ENCODE results near the gene ABCA4.

ABCA4 gene

GRCh38 chr1:94099303-94099702 lies 21.6 kb downstream of the ABCA4 start:
- no peak for ATAC-seq (replicated peaks; ENCODE audit: extremely low read depth, poor library complexity, severe bottlenecking)
- H3K27me3 Mint-ChIP-seq = peaks cover 35% of the 10 kb centered on the region
- H3K4me1 Mint-ChIP-seq = no peaks in the 10 kb centered on the region
- no peaks in the 10 kb centered on the region for H3K9me3 Mint-ChIP-seq
- no peaks in the 10 kb centered on the region for H3K36me3 Mint-ChIP-seq (ENCODE audit: insufficient read depth)
- no peak overlapping the region for H3K4me3 Mint-ChIP-seq
- H3K27ac Mint-ChIP-seq (ENCODE audit: low read depth) = no peak overlapping the region
- no peak for DNase-seq (ENCODE audit: low spot score in 2 of 2)

- H3K9me3 Mint-ChIP-seq = no peaks in the 10 kb centered on the region
- no peaks in the 10 kb centered on the region for H3K4me1 Mint-ChIP-seq
- H3K27me3 Mint-ChIP-seq = peaks cover 30% of the 10 kb centered on the region
- ATAC-seq (replicated peaks; ENCODE audit: extremely low read depth, poor library complexity, severe bottlenecking) (no peak), DNase-seq (ENCODE audit: low spot score in 2 of 2) (no peak)
- H3K36me3 Mint-ChIP-seq (ENCODE audit: insufficient read depth) = no peaks in the 10 kb centered on the region
- H3K4me3 Mint-ChIP-seq = no peak overlapping the region
- H3K27ac Mint-ChIP-seq (ENCODE audit: low read depth) = no peak overlapping the region
These were observed 22.3 kb downstream of the ABCA4 start for GRCh38 chr1:94098585-94099111.

GRCh38 chr1:94096797-94097549 lies 24.0 kb downstream of the ABCA4 start:
- H3K4me3 Mint-ChIP-seq = no peak overlapping the region
- peaks cover 20% of the 10 kb centered on the region for H3K27me3 Mint-ChIP-seq
- peaks cover 4% of the 10 kb centered on the region for H3K4me1 Mint-ChIP-seq
- H3K27ac Mint-ChIP-seq (ENCODE audit: low read depth) = no peak overlapping the region
- ATAC-seq (replicated peaks; ENCODE audit: extremely low read depth, poor library complexity, severe bottlenecking) (no peak), DNase-seq (ENCODE audit: low spot score in 2 of 2) (no peak)
- no peaks in the 10 kb centered on the region for H3K9me3 Mint-ChIP-seq
- H3K36me3 Mint-ChIP-seq (ENCODE audit: insufficient read depth) = no peaks in the 10 kb centered on the region

- ATAC-seq (replicated peaks; ENCODE audit: extremely low read depth, poor library complexity, severe bottlenecking) (no peak), DNase-seq (ENCODE audit: low spot score in 2 of 2) (no peak)
- Mint-ChIP-seq H3K27ac (ENCODE audit: low read depth) (no peak overlapping the region), H3K4me1 (peaks cover 5% of the 10 kb centered on the region), H3K9me3 (no peaks in the 10 kb centered on the region), H3K36me3 (ENCODE audit: insufficient read depth) (no peaks in the 10 kb centered on the region), H3K4me3 (no peak overlapping the region), H3K27me3 (peaks cover 25% of the 10 kb centered on the region)
These were observed 25.0 kb downstream of the ABCA4 start for GRCh38 chr1:94095744-94096469.

- no peaks in the 10 kb centered on the region for H3K9me3 Mint-ChIP-seq
- ATAC-seq (replicated peaks; ENCODE audit: extremely low read depth, poor library complexity, severe bottlenecking) = no peak
- no peak overlapping the region for H3K27ac Mint-ChIP-seq (ENCODE audit: low read depth)
- DNase-seq (ENCODE audit: low spot score in 2 of 2) = no peak
- H3K4me1 Mint-ChIP-seq = peaks cover 5% of the 10 kb centered on the region
- H3K27me3 Mint-ChIP-seq = peaks cover 27% of the 10 kb centered on the region
- no peak overlapping the region for H3K4me3 Mint-ChIP-seq
- H3K36me3 Mint-ChIP-seq (ENCODE audit: insufficient read depth) = no peaks in the 10 kb centered on the region
These were observed 25.8 kb downstream of the ABCA4 start for GRCh38 chr1:94095112-94095637.

GRCh38 chr1:94094469-94095111 lies 26.4 kb downstream of the ABCA4 start:
- no peak for ATAC-seq (replicated peaks; ENCODE audit: extremely low read depth, poor library complexity, severe bottlenecking)
- H3K27ac Mint-ChIP-seq (ENCODE audit: low read depth) = no peak overlapping the region
- no peak overlapping the region for H3K4me3 Mint-ChIP-seq
- DNase-seq (ENCODE audit: low spot score in 2 of 2) = no peak
- H3K9me3 Mint-ChIP-seq = no peaks in the 10 kb centered on the region
- H3K27me3 Mint-ChIP-seq = peaks cover 25% of the 10 kb centered on the region
- H3K4me1 Mint-ChIP-seq = peaks cover 5% of the 10 kb centered on the region
- H3K36me3 Mint-ChIP-seq (ENCODE audit: insufficient read depth) = no peaks in the 10 kb centered on the region

GRCh38 chr1:94093996-94094395 lies 27.0 kb downstream of the ABCA4 start:
- peaks cover 5% of the 10 kb centered on the region for H3K4me1 Mint-ChIP-seq
- no peaks in the 10 kb centered on the region for H3K36me3 Mint-ChIP-seq (ENCODE audit: insufficient read depth)
- no peak overlapping the region for H3K27ac Mint-ChIP-seq (ENCODE audit: low read depth)
- no peak overlapping the region for H3K4me3 Mint-ChIP-seq
- ATAC-seq (replicated peaks; ENCODE audit: extremely low read depth, poor library complexity, severe bottlenecking) (no peak), DNase-seq (ENCODE audit: low spot score in 2 of 2) (no peak)
- H3K27me3 Mint-ChIP-seq = peaks cover 29% of the 10 kb centered on the region
- H3K9me3 Mint-ChIP-seq = no peaks in the 10 kb centered on the region

GRCh38 chr1:94093396-94093795 lies 27.6 kb downstream of the ABCA4 start:
- Mint-ChIP-seq H3K27ac (ENCODE audit: low read depth) (no peak overlapping the region), H3K27me3 (peaks cover 35% of the 10 kb centered on the region), H3K4me1 (peaks cover 5% of the 10 kb centered on the region), H3K36me3 (ENCODE audit: insufficient read depth) (no peaks in the 10 kb centered on the region), H3K9me3 (no peaks in the 10 kb centered on the region), H3K4me3 (no peak overlapping the region)
- DNase-seq (ENCODE audit: low spot score in 2 of 2) (no peak), ATAC-seq (replicated peaks; ENCODE audit: extremely low read depth, poor library complexity, severe bottlenecking) (no peak)

- Mint-ChIP-seq H3K36me3 (ENCODE audit: insufficient read depth) (peaks cover 1% of the 10 kb centered on the region), H3K9me3 (no peaks in the 10 kb centered on the region), H3K27me3 (peaks cover 43% of the 10 kb centered on the region), H3K27ac (ENCODE audit: low read depth) (no peak overlapping the region), H3K4me3 (no peak overlapping the region), H3K4me1 (peaks cover 5% of the 10 kb centered on the region)
- DNase-seq (ENCODE audit: low spot score in 2 of 2) = no peak
- ATAC-seq (replicated peaks; ENCODE audit: extremely low read depth, poor library complexity, severe bottlenecking) = peak; percentile 54
These were observed 28.7 kb downstream of the ABCA4 start for GRCh38 chr1:94092210-94092613.

- H3K4me1 Mint-ChIP-seq = peaks cover 5% of the 10 kb centered on the region
- DNase-seq (ENCODE audit: low spot score in 2 of 2) (no peak), ATAC-seq (replicated peaks; ENCODE audit: extremely low read depth, poor library complexity, severe bottlenecking) (no peak)
- H3K36me3 Mint-ChIP-seq (ENCODE audit: insufficient read depth) = peaks cover 1% of the 10 kb centered on the region
- H3K27ac Mint-ChIP-seq (ENCODE audit: low read depth) = no peak overlapping the region
- H3K27me3 Mint-ChIP-seq = peaks cover 56% of the 10 kb centered on the region
- H3K4me3 Mint-ChIP-seq = no peak overlapping the region
- no peaks in the 10 kb centered on the region for H3K9me3 Mint-ChIP-seq
These were observed 30.2 kb downstream of the ABCA4 start for GRCh38 chr1:94090761-94091160.

- no peak for DNase-seq (ENCODE audit: low spot score in 2 of 2)
- Mint-ChIP-seq H3K27me3 (peaks cover 71% of the 10 kb centered on the region), H3K36me3 (ENCODE audit: insufficient read depth) (peaks cover 1% of the 10 kb centered on the region), H3K4me1 (peaks cover 3% of the 10 kb centered on the region), H3K27ac (ENCODE audit: low read depth) (no peak overlapping the region), H3K4me3 (no peak overlapping the region), H3K9me3 (no peaks in the 10 kb centered on the region)
- ATAC-seq (replicated peaks; ENCODE audit: extremely low read depth, poor library complexity, severe bottlenecking) = no peak
These were observed 33.8 kb downstream of the ABCA4 start for GRCh38 chr1:94087193-94087592.

- H3K9me3 Mint-ChIP-seq = no peaks in the 10 kb centered on the region
- H3K4me3 Mint-ChIP-seq = no peak overlapping the region
- no peak overlapping the region for H3K27ac Mint-ChIP-seq (ENCODE audit: low read depth)
- ATAC-seq (replicated peaks; ENCODE audit: extremely low read depth, poor library complexity, severe bottlenecking) (no peak), DNase-seq (ENCODE audit: low spot score in 2 of 2) (no peak)
- H3K36me3 Mint-ChIP-seq (ENCODE audit: insufficient read depth) = peaks cover 1% of the 10 kb centered on the region
- H3K27me3 Mint-ChIP-seq = peaks cover 64% of the 10 kb centered on the region
- no peaks in the 10 kb centered on the region for H3K4me1 Mint-ChIP-seq
These were observed 36.4 kb downstream of the ABCA4 start for GRCh38 chr1:94084547-94084946.
